NCI-H2107 treated with DMSO at 0.1 percent for 48 hours (cell line): ENCODE measurements around the gene LBX2.

Experiments used
- DNase-seq: peaks from one replicate; lab custom pipeline; 2025; ENCODE audit not compliant: unreplicated experiment; lab: John Stamatoyannopoulos, UW

LBX2 gene

GRCh38 chr2:74458132-74458937, 41.1 kb downstream of the LBX2 start, which contains the start of gene WBP1:
Gene WBP1, plus strand, starts transcription at chr2:74458438. Its CDS starts 165 bp downstream, at chr2:74458603.
- peak; percentile 99 for DNase-seq

- peak; percentile 50 for DNase-seq
These were observed 41.8 kb downstream of the LBX2 start for GRCh38 chr2:74457549-74458131.

- no peak for DNase-seq
These were observed 42.3 kb downstream of the LBX2 start for GRCh38 chr2:74457129-74457548.

GRCh38 chr2:74454654-74455511, 44.5 kb downstream of the LBX2 start, which contains the start of gene INO80B:
Gene INO80B, plus strand, starts transcription at chr2:74455087. Its CDS starts 30 bp downstream, at chr2:74455117.
- peak; percentile 94 for DNase-seq

- DNase-seq = no peak
These were observed 48.7 kb downstream of the LBX2 start for GRCh38 chr2:74450570-74451190.

- no peak for DNase-seq
These were observed 50.6 kb downstream of the LBX2 start for GRCh38 chr2:74448771-74449170.
